Activated CD4-positive, CD25-positive, alpha-beta regulatory T cell (primary cell): ENCODE measurements around the gene TSPAN11.

Experiments used
- DNase-seq, 4 experiments: peaks; one replicate each; lab custom pipeline; 2025; lab: John Stamatoyannopoulos, UW

Gene TSPAN11

DNA sequence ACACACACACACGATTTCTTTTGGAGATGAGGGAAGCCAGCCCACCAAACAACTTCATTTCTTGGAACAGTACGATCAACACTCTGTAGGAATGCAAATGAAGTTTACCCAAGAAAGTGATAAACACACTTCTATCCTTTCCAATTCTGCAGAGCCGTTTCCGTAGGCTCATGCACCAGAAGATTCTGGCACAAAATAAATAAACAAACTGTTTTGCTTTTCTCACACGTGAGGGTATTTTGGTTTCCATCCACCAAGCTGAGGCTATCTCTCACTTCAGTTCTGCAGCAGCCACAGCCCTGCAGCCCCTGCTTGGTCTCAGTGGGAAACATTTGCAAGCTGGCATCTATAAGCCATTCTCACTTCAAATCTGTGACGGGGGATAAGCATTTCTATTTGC is 15.3 kb upstream of the TSPAN11 start:
- DNase-seq: no peak

GRCh38 chr12:30913323-30913722 is 13.2 kb upstream of the TSPAN11 start:
- no peak for DNase-seq

DNA sequence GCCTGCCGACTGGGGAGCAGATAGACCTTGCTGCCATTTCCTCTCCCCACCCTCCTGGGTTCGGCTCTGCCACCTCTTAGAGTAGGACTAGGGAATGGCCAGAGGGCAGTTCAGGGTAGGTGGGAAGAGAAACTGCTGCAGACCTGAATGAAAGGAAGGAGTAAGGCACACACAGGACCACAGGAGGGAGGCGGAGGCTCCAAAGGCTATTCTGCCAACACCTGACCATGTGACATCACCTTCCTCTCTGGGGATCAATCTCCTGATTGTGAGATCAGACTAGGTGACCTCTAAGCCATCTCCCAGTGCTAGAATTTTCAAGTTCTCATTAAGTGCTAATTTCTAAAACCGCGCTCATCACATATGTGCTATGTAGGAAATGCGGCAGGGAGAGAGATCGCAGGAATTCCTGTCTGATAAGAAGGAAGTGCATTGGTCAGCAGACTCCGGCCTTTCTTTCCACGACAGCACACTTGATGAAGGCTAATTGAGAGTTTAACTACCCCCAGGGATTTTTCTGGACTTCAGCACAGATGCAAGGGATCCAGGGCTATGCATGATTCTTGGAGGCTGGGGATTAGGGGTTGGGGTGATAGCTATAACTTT is 11.5 kb upstream of the TSPAN11 start:
- DNase-seq: no peak

GRCh38 chr12:30923057-30923456 is 3.5 kb upstream of the TSPAN11 start:
- DNase-seq: no peak

GRCh38 chr12:30925607-30926242 is 823 bp upstream of the TSPAN11 start:
- no peak for DNase-seq

DNA sequence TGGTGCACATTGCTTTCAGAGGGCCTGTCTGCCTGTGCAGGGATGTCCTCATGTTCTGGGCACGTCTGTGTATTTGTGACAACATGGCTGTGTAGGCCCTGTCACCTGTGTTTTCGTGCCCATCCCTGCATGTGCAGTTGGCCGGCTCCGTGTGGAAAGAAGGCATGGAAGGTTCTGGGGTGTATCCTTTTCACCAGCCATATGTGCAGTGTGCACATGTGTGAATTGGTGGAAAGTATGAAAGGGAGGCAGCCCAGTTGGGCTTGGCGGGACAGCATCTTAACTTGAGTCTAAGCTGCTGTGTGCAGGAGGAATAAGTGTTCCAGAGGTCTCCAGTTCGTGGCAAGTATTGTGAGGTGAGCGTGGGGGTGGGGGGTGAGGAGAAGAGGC is 669 bp downstream of the TSPAN11 start:
- DNase-seq: no peak

DNA sequence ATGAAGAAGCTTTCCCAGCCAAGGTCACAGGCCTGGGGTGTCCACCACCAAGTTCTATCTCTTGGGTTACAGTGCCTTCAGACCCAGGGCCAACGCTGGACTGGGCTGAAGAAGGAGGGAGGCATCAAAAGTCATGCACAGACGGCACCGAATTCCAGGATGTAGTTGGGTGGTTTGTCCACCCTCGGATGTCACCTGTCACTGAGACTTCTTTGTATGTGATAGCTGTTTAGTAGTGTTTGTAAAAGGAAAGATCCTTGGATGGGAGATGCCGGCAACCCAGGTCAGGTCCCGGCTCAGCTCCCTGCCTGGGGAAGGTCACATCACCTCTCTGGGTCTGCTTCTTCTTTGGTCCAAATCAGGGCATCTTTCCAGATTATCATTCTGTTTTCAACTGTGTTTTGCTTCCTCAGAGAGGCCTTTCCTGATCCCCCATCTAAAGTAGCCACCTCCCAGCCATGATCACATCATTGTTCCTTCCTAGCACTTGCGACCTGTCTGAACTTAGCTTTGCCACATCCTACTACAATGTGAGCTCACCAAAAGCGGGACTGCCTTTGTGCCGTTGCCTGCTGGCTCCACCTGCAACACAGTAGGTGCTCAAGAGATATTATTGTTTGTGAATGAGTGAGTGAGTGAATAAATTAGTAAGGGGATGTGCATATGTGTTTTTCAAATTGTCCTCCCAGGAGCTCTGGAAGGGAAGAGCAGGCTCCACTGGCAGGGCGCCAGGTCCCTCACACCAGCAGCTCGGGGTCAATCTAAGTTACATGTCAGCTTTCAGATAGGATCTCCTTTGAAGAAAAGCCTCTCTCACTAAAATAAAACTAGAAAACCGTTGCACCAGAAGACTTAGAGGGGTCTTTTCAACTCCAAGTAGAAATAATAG is 2.1 kb downstream of the TSPAN11 start:
- no peak for DNase-seq

GRCh38 chr12:30930238-30930637 is 3.7 kb downstream of the TSPAN11 start:
- no peak for DNase-seq

- no peak for DNase-seq
Observed at GRCh38 chr12:30930641-30931040, 4.1 kb downstream of the TSPAN11 start.

GRCh38 chr12:30932881-30933280 is 6.3 kb downstream of the TSPAN11 start:
- no peak for DNase-seq

DNA sequence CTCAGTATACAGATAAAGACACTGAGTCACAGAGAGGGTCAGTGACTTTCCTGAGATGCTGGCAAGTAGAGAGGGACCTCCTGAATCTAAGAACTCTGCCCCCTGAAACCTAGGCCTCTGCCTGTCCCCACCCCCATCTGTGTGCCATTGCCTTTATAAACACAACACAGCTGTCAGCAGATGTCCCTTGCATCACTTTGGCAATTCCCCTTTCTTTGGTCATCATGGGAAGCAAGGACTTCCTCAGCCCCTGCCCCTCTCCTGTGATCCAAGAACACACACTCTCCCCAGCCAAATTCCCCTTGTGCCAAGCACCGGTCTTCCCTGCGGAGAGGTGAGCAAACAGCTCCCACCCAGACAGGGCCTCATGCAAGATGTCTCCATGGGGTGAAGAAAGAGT is 8.3 kb downstream of the TSPAN11 start:
- no peak for DNase-seq

- no peak for DNase-seq
Observed at GRCh38 chr12:30936036-30936435, 9.5 kb downstream of the TSPAN11 start.

DNA sequence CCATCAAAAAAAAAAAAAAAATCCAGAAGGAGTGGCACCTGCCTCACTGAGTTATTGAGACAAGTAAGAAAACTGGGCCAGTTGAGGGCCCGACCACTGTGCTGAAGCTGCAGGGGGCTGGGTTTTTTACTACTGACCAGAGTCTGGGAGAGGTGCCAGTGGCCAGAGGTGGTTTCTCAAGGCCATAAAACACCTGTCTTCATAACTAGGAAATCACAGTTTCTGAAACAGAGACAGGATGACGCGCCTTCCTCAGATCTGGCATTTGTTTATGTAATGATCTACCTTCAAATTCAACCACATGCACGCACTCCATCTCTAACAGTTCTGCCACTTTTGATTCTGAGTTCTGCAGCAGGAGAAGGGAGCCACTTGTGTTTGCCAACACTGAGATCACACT is 12.7 kb downstream of the TSPAN11 start:
- DNase-seq: no peak

DNA sequence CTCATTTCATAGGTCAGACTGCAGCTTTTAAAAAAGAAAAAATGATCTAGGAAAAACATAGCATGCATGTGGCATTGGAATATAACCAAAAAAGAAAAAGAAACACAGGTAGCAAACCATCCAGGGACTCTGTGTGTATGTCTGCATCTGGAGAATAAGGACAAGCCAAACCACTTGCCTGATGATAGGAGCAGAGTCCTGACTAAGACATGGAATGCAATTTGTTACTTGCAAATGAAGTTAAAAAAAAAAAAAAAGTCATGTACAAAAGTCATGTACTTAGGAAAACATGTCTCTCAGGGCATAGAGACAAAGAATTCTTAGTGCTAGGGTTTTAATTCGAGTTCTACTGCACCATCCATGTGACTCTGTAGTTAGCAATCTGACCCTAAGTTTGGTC is 15.9 kb downstream of the TSPAN11 start:
- no peak for DNase-seq

DNA sequence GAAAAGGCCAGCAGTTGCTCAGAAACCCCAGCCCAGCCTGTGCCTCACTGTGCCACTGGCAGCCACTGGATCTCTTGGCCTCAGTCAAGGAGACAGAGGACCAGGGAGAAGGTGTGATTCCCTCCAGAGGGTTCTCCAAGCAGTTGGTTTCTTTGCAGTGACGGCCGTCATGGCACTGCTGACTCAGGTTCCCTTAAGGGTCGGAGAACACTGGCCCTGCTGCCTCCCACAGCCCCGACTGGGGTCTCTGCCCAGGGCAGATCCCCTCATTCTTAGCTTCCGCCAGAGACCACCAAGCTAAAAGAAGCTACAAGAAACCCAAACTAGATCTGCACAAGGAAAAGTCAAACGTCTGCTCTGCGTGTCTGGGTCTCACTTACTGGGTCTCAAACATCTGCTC is 16.4 kb downstream of the TSPAN11 start:
- DNase-seq: no peak

- DNase-seq: no peak
Observed at GRCh38 chr12:30945443-30946164, 19.1 kb downstream of the TSPAN11 start.

- no peak for DNase-seq
Observed at GRCh38 chr12:30952015-30952414, 25.5 kb downstream of the TSPAN11 start.

- no peak for DNase-seq
Observed at GRCh38 chr12:30953257-30953656, 26.7 kb downstream of the TSPAN11 start.

GRCh38 chr12:30953951-30954751 is 27.6 kb downstream of the TSPAN11 start:
- DNase-seq: no peak

- no peak for DNase-seq
Observed at GRCh38 chr12:30955214-30955613, 28.7 kb downstream of the TSPAN11 start.

- no peak for DNase-seq
Observed at GRCh38 chr12:30959110-30959710, 32.7 kb downstream of the TSPAN11 start.
